Omental fat pad (tissue), 4 donors: ENCODE data around the gene SCGB1D1. TPM values are rescaled to one million over a fixed set of nuclear protein-coding genes. Genes with fewer than 3 reads are reported as not detected.

Source experiments
- ATAC-seq: fragments of 150-250 bp; one replicate; pipeline ENCODE4 v1.9.1; 2016; ENCODE audit warnings: mild to moderate bottlenecking, moderate library complexity; ENCODE audit not compliant: low FRiP score
- DNase-seq: peaks from one replicate; pipeline ENCODE4 v3.0.0-alpha.2; 2019; ENCODE audit warnings: low spot score
- total RNA-seq, 4 donors: library from RNA; depleted of rRNA; stranded (reverse); fragments of >200 nt; gene quantifications; one replicate each; pipeline ENCODE4 v1.1.0, GENCODE V29; 2016
- TF ChIP-seq, protein P1 (sequence below), 3 donors: fragments of 450-650 bp; IDR thresholded peaks; one replicate each; pipeline ENCODE4 v1.5.1; 2016 to 2017; ENCODE audit warnings: antibody characterized with exemption in 3 of 3, mild to moderate bottlenecking in 3 of 3, moderate library complexity in 2 of 3

SCGB1D1 gene
- total RNA-seq, 4 donors from 2014 or later: not detected

DNA sequence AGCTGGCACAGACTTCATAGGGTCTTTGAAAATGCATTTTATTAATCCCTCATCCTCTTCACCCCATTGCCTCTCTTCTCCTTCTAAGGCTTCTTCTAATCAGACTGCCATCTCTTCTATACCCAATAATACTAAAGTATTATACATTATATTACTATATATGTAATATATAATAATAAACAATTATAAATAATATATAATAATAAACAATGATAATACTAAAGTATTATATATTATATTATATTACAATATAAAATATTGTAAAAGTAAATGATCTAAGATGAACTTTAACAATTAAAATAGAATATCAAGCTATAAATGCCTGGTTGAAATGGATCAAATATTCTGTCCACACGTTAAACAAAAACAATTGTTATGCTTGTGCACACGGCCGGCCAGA lies 31.5 kb downstream of the SCGB1D1 start:
- DNase-seq: no peak
- ATAC-seq: no peak
- TF ChIP-seq, protein P1, sequence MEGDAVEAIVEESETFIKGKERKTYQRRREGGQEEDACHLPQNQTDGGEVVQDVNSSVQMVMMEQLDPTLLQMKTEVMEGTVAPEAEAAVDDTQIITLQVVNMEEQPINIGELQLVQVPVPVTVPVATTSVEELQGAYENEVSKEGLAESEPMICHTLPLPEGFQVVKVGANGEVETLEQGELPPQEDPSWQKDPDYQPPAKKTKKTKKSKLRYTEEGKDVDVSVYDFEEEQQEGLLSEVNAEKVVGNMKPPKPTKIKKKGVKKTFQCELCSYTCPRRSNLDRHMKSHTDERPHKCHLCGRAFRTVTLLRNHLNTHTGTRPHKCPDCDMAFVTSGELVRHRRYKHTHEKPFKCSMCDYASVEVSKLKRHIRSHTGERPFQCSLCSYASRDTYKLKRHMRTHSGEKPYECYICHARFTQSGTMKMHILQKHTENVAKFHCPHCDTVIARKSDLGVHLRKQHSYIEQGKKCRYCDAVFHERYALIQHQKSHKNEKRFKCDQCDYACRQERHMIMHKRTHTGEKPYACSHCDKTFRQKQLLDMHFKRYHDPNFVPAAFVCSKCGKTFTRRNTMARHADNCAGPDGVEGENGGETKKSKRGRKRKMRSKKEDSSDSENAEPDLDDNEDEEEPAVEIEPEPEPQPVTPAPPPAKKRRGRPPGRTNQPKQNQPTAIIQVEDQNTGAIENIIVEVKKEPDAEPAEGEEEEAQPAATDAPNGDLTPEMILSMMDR (IDR thresholded peaks at IDR 0.05): no peak

DNA sequence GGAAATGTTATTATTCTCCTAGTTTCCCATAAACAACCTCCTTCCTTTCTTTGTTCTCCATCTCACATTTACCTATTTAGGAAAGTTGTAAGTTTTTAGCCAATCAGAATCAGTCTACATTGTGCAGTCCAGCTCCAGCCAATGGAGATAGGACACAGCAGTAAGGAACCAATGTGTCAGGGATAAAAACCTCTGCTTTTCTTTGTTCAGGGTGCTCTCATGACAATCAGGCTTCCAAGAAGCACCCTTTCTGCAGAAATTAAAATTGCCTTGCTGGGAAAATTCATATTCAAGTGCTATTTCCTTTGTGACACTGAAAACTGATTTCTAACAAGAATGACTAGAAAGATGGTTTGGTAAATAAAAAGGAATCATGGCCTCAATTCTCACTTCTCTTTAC lies 33.1 kb downstream of the SCGB1D1 start:
- DNase-seq: no peak
- TF ChIP-seq, protein P1 (IDR thresholded peaks at IDR 0.05): no peak

DNA sequence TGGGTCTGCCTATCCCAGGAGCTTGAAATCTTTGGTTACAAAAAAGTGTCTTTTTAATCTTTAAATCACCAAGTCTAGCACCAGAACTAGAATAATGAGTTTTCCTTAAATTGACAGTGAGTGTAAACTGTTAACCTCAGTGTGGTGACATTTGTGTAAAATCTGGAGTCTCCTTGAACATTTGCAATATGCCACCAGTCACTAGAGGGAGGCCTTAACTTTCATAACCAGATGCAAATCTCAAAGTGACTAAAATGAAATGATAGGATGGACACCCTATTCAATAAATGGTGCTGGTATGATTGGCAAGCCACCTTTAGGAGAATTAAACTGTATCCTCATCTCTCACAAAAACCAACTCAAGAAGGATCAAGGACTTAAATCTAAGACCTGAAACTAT lies 43.7 kb downstream of the SCGB1D1 start:
- no peak for ATAC-seq
- no peak for DNase-seq
- TF ChIP-seq, protein P1 (IDR thresholded peaks at IDR 0.05): no peak

More for the DNA sequence above, 33.1 kb downstream of the SCGB1D1 start:
- no peak for ATAC-seq

DNA sequence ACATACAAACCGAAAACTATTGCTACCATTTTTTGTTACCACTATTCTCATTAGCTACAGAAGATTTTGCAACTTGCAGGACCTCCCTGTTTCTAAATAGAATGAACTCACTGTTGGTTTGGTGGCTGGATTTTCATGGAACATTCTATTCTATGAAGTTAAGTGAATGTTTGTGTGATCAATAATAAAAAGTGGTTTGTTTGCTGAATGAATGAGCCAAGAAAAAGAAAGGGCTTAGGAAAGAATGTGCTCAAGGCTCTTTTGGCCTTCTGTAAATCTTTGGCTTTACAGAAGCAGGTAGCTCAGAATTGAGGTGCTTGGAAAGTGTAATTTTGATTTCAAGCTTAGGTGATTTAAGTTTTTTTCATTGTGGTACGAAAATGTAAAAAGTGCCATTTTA lies 46.2 kb downstream of the SCGB1D1 start:
- no peak for ATAC-seq
- no peak for DNase-seq
- TF ChIP-seq, protein P1 (IDR thresholded peaks at IDR 0.05): no peak

DNA sequence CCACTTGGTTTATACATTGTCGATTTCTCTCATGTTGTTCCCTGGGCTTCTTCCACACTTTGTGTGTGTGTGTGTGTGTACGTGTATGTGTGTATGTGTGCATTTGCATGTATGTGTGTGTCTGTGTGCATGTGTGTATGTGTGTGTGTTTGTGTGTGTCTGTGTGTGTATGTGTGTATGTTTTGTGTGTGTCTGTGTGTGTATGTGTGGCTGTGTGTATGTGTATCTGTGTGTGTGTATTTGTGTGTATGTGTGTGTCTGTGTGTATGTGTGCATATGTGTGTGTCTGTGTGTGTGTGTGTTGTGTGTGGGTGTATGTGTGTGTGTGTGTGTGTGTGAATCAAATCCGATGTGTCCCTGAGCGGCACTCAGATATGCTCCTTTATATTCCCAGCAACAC lies 47.5 kb downstream of the SCGB1D1 start:
- ATAC-seq: no peak
- TF ChIP-seq, protein P1 (IDR thresholded peaks at IDR 0.05): no peak
- no peak for DNase-seq

DNA sequence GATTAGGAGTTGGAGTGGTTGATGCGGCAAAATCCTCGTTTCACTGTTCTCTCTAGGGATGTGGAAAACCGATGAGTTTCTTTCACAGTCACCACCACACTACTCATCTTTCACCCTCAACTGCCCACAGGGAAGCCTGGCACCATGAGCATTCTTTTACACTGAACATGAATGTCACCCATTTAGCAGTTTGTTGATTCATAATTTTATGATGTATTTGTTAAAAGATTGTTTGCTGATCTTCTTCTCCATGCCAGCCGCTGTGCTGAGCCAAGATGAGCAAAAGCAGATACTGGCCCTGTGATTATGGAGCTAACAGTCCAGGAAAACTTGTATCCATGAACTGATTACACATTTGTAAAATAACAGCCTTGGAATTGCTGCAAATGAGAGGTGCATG lies 48.1 kb downstream of the SCGB1D1 start:
- ATAC-seq: no peak
- TF ChIP-seq, protein P1 (IDR thresholded peaks at IDR 0.05): no peak
- DNase-seq: no peak

DNA sequence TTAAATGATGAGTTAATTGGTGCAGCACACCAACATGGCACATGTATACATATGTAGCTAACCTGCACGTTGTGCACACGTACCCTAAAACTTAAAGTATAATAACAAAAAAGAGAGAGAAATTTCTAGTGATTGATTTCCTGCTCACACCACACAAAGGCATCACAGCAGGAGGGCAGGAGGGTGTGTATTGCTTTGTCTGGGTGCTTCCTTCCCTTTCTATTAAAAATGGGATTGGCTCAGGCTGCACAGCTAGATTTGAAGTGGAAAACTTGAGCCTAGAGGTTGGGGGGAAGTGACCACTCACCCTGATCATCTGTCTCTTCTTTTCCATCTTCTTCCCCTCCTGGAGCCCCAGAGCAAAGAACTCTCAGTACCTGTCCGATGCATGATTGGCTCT lies 51.1 kb downstream of the SCGB1D1 start:
- ATAC-seq (no peak), DNase-seq (no peak)
- TF ChIP-seq, protein P1 (IDR thresholded peaks at IDR 0.05): no peak
